Activated CD4-positive, alpha-beta T cell treated with anti-CD3 and anti-CD28 coated beads, Interleukin-10, Interleukin-2, amounts not matched to agents 100 ng/mL and 50 ng/mL, durations not matched to agents 16 hours and 8 hours (primary cell): ENCODE data around the gene DDX41.
"Not testable (repeated sequence)": the region's sequence is repeated elsewhere in the genome, so short reads cannot be mapped to it uniquely, and the experiment has no call there.

ENCODE experiments used
- DNase-seq: peaks from one replicate; pipeline ENCODE4 v3.0.0-alpha.2; 2020

Gene DDX41

GRCh38 chr5:177516601-177517568 is at the start of gene DDX41:
Gene DDX41, minus strand, starts transcription at chr5:177516961. Its CDS starts 16 bp downstream, at chr5:177516945.
- peak; percentile 98 for DNase-seq

- no peak for DNase-seq
Observed at GRCh38 chr5:177565046-177565445, 48.3 kb upstream of the DDX41 start.

- DNase-seq: not testable (repeated sequence)
Observed at GRCh38 chr5:177559446-177559941, 42.7 kb upstream of the DDX41 start.

GRCh38 chr5:177557796-177558195 is 41.0 kb upstream of the DDX41 start:
- no peak for DNase-seq

GRCh38 chr5:177557041-177557647 is 40.4 kb upstream of the DDX41 start:
- peak; percentile 28 for DNase-seq

GRCh38 chr5:177555665-177556064 is 38.9 kb upstream of the DDX41 start:
- no peak for DNase-seq

GRCh38 chr5:177555228-177555627 is 38.5 kb upstream of the DDX41 start:
- no peak for DNase-seq

GRCh38 chr5:177554474-177555111 is 37.8 kb upstream of the DDX41 start, which contains the start of gene FAM193B:
Gene FAM193B, minus strand, starts transcription at chr5:177554563. Its CDS starts 105 bp downstream, at chr5:177554458.
- DNase-seq: peak; percentile 98

GRCh38 chr5:177553671-177554429 is 37.1 kb upstream of the DDX41 start:
- DNase-seq: peak; percentile 53

- no peak for DNase-seq
Observed at GRCh38 chr5:177552839-177553455, 36.2 kb upstream of the DDX41 start.

- DNase-seq: no peak
Observed at GRCh38 chr5:177550122-177550521, 33.4 kb upstream of the DDX41 start.

- no peak for DNase-seq
Observed at GRCh38 chr5:177548495-177548894, 31.7 kb upstream of the DDX41 start.

GRCh38 chr5:177547736-177548135 is 31.0 kb upstream of the DDX41 start:
- DNase-seq: no peak

- DNase-seq: no peak
Observed at GRCh38 chr5:177546258-177546741, 29.5 kb upstream of the DDX41 start.

- no peak for DNase-seq
Observed at GRCh38 chr5:177545487-177546257, 28.9 kb upstream of the DDX41 start.

- no peak for DNase-seq
Observed at GRCh38 chr5:177542816-177543465, 26.2 kb upstream of the DDX41 start.

- DNase-seq: no peak
Observed at GRCh38 chr5:177540438-177540837, 23.7 kb upstream of the DDX41 start.

- DNase-seq: no peak
Observed at GRCh38 chr5:177539411-177539810, 22.6 kb upstream of the DDX41 start.

- DNase-seq: no peak
Observed at GRCh38 chr5:177538876-177539275, 22.1 kb upstream of the DDX41 start.
